ENCODE measurements around the gene XXYLT1.

XXYLT1 gene

DNA sequence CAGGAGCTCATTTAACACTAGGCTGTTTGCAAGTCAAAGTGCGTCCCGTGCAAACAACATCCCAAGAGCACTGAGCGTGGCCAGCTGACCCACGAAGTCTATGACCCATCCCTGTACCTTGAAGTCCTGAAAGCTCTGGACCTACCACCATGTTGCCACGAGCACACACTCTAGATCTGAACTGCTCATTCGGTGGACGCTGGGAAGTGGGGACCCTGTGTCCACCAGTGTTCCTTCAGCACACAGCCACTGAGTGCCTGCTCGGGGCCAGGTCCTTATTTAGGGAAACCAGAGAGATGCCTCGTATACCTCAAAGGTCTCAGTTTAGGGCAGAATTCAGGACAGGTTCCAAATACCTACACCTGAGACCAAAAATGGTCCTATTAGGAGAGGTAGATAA is 236.9 kb downstream of the XXYLT1 start:
- TF ChIP-seq ISL1 (CRISPR knock-in tag; IDR thresholded peaks at IDR 0.05) (no peak), ZFP30 (CRISPR knock-in tag; IDR thresholded peaks at IDR 0.05) (no peak), ESRRG (CRISPR knock-in tag; IDR thresholded peaks at IDR 0.05) (no peak), ZNF565 (CRISPR knock-in tag; conservative IDR thresholded peaks at IDR 0.05; ENCODE audit: low read depth) (no peak)
- TF ChIP-seq, protein P1, sequence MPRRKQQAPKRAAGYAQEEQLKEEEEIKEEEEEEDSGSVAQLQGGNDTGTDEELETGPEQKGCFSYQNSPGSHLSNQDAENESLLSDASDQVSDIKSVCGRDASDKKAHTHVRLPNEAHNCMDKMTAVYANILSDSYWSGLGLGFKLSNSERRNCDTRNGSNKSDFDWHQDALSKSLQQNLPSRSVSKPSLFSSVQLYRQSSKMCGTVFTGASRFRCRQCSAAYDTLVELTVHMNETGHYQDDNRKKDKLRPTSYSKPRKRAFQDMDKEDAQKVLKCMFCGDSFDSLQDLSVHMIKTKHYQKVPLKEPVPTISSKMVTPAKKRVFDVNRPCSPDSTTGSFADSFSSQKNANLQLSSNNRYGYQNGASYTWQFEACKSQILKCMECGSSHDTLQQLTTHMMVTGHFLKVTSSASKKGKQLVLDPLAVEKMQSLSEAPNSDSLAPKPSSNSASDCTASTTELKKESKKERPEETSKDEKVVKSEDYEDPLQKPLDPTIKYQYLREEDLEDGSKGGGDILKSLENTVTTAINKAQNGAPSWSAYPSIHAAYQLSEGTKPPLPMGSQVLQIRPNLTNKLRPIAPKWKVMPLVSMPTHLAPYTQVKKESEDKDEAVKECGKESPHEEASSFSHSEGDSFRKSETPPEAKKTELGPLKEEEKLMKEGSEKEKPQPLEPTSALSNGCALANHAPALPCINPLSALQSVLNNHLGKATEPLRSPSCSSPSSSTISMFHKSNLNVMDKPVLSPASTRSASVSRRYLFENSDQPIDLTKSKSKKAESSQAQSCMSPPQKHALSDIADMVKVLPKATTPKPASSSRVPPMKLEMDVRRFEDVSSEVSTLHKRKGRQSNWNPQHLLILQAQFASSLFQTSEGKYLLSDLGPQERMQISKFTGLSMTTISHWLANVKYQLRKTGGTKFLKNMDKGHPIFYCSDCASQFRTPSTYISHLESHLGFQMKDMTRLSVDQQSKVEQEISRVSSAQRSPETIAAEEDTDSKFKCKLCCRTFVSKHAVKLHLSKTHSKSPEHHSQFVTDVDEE (CRISPR knock-in tag; IDR thresholded peaks at IDR 0.05): no peak
- TF ChIP-seq, protein P2, sequence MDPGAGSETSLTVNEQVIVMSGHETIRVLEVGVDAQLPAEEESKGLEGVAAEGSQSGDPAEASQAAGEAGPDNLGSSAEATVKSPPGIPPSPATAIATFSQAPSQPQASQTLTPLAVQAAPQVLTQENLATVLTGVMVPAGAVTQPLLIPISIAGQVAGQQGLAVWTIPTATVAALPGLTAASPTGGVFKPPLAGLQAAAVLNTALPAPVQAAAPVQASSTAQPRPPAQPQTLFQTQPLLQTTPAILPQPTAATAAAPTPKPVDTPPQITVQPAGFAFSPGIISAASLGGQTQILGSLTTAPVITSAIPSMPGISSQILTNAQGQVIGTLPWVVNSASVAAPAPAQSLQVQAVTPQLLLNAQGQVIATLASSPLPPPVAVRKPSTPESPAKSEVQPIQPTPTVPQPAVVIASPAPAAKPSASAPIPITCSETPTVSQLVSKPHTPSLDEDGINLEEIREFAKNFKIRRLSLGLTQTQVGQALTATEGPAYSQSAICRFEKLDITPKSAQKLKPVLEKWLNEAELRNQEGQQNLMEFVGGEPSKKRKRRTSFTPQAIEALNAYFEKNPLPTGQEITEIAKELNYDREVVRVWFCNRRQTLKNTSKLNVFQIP (CRISPR knock-in tag; IDR thresholded peaks at IDR 0.05; ENCODE audit: borderline replicate concordance, low read depth): no peak
- no peak for ATAC-seq

DNA sequence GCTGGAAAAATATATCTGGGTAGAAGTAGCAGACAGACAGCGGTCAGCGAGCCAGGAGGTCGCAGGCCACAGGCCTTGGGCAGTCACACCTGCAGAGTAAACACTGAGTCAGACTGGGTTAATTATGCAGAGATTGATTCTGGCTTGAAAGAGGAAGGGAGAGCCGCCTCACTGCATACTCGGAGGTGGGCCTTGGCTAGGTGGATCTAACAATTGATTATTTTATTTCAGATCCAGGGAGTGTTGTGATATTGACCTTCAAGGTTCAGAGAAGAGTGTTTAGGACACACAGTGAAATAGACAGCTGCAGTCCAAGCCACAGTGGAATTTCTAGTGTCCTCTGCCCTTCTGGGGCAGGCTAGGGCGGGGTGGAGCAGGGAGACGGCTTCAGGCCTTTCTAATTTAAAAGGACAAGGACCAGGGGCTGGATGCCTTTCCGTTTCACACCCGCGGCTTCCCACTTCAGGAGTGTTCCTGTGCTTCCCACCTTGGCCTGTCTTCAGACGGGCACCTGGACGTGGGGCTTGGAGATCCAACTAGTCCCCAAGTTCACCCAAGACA is 237.3 kb downstream of the XXYLT1 start:
- TF ChIP-seq CSDC2 (CRISPR knock-in tag; IDR thresholded peaks at IDR 0.05): no peak
- TF ChIP-seq PPARA (CRISPR knock-in tag; IDR thresholded peaks at IDR 0.05; ENCODE audit: borderline replicate concordance): no peak
- no peak for TF ChIP-seq ZC3H10 (CRISPR knock-in tag; IDR thresholded peaks at IDR 0.05)
- TF ChIP-seq ISL1 (CRISPR knock-in tag; IDR thresholded peaks at IDR 0.05): no peak
- TF ChIP-seq ZNF565 (CRISPR knock-in tag; conservative IDR thresholded peaks at IDR 0.05; ENCODE audit: low read depth): no peak
- no peak for TF ChIP-seq ZNF8 (CRISPR knock-in tag; IDR thresholded peaks at IDR 0.05)
- TF ChIP-seq, protein P3, sequence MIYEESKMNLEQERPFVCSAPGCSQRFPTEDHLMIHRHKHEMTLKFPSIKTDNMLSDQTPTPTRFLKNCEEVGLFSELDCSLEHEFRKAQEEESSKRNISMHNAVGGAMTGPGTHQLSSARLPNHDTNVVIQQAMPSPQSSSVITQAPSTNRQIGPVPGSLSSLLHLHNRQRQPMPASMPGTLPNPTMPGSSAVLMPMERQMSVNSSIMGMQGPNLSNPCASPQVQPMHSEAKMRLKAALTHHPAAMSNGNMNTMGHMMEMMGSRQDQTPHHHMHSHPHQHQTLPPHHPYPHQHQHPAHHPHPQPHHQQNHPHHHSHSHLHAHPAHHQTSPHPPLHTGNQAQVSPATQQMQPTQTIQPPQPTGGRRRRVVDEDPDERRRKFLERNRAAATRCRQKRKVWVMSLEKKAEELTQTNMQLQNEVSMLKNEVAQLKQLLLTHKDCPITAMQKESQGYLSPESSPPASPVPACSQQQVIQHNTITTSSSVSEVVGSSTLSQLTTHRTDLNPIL (CRISPR knock-in tag; IDR thresholded peaks at IDR 0.05; ENCODE audit: low read depth): no peak
- TF ChIP-seq OSR1 (CRISPR knock-in tag; IDR thresholded peaks at IDR 0.05): no peak
- ATAC-seq: no peak

DNA sequence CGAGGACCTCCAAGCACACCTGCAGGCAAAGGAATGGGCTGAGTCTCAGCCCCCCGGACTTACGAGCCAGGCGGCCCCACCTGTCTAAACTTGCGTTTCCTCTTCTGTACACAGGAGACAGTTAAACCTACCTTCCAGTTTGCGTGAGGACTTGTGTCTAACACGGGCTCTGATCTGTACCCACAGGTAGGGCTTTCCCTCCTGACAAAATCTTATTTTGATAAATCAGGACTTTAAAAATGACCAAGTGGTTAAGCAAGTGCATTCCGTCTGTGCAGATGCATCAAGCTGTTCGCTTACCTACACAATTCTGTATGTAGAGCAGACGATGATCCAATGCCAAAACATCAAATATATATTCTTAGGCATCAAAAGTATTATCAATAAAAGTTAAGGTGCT is 238.0 kb downstream of the XXYLT1 start:
- ATAC-seq: no peak
- TF ChIP-seq, protein P2 (CRISPR knock-in tag; IDR thresholded peaks at IDR 0.05; ENCODE audit: borderline replicate concordance, low read depth): no peak
- TF ChIP-seq, protein P4, sequence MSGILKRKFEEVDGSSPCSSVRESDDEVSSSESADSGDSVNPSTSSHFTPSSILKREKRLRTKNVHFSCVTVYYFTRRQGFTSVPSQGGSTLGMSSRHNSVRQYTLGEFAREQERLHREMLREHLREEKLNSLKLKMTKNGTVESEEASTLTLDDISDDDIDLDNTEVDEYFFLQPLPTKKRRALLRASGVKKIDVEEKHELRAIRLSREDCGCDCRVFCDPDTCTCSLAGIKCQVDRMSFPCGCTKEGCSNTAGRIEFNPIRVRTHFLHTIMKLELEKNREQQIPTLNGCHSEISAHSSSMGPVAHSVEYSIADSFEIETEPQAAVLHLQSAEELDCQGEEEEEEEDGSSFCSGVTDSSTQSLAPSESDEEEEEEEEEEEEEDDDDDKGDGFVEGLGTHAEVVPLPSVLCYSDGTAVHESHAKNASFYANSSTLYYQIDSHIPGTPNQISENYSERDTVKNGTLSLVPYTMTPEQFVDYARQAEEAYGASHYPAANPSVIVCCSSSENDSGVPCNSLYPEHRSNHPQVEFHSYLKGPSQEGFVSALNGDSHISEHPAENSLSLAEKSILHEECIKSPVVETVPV (CRISPR knock-in tag; IDR thresholded peaks at IDR 0.05): no peak
- TF ChIP-seq ZNF70 (CRISPR knock-in tag; IDR thresholded peaks at IDR 0.05) (no peak), RARB (CRISPR knock-in tag; IDR thresholded peaks at IDR 0.05) (no peak), ZNF8 (CRISPR knock-in tag; IDR thresholded peaks at IDR 0.05) (no peak), ZC3H10 (CRISPR knock-in tag; IDR thresholded peaks at IDR 0.05) (no peak), PPARA (CRISPR knock-in tag; IDR thresholded peaks at IDR 0.05; ENCODE audit: borderline replicate concordance) (no peak), ESRRG (CRISPR knock-in tag; IDR thresholded peaks at IDR 0.05) (no peak)
- TF ChIP-seq, protein P3 (CRISPR knock-in tag; IDR thresholded peaks at IDR 0.05; ENCODE audit: low read depth): no peak

DNA sequence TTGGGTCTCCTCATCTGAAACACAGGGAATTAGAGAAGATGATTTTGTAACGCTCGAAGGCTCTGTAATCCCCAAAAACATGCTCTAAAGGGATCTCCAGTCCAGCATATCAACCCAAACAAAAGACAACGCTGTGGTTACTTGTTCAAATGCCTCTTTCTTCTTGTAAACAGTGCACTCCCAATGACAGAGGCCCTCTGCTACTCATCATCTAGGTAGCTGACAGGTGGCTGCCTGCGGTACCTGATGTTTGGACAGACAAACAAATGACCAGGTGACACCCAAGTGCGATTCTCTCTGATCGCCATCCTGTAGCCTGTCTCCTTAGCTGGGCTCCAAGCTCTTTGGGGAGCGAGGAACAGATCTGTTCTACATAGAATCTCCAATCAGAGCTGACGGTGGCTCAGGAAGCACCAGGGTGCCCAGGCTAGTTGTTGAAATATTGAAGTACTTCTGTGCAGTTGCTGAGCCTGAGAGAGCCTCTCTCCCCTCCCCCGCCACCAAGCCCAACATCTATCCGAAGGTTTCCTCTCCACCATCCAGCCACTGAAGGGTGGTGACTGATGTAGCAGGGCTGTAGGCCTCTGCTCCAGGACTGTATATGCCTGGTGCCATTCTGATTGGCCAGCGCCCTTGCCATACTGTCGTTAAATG is 238.7 kb downstream of the XXYLT1 start:
- TF ChIP-seq ISL1 (CRISPR knock-in tag; IDR thresholded peaks at IDR 0.05) (no peak), TOX (CRISPR knock-in tag; IDR thresholded peaks at IDR 0.05; ENCODE audit: borderline replicate concordance) (no peak), SNAI2 (CRISPR knock-in tag; IDR thresholded peaks at IDR 0.05) (no peak), OSR1 (CRISPR knock-in tag; IDR thresholded peaks at IDR 0.05) (no peak), PPARA (CRISPR knock-in tag; IDR thresholded peaks at IDR 0.05; ENCODE audit: borderline replicate concordance) (no peak), ZNF70 (CRISPR knock-in tag; IDR thresholded peaks at IDR 0.05) (no peak), CSDC2 (CRISPR knock-in tag; IDR thresholded peaks at IDR 0.05) (no peak), ESRRG (CRISPR knock-in tag; IDR thresholded peaks at IDR 0.05) (no peak), ZNF8 (CRISPR knock-in tag; IDR thresholded peaks at IDR 0.05) (no peak), RARB (CRISPR knock-in tag; IDR thresholded peaks at IDR 0.05) (no peak)
- TF ChIP-seq, protein P4 (CRISPR knock-in tag; IDR thresholded peaks at IDR 0.05): no peak
- ATAC-seq: no peak
